Astrocyte of the cerebellum (primary cell): ENCODE results near the gene DAP3.
A peak's percentile ranks its signal among the peaks of the same experiment; 100 is the strongest.
"Not testable (repeated sequence)": the region's sequence is repeated elsewhere in the genome, so short reads cannot be mapped to it uniquely, and the experiment has no call there.

Source experiments
- DNase-seq: peaks from one replicate; pipeline ENCODE4 v3.0.0-alpha.2; 2011; ENCODE audit warnings: low read depth
- H3K4me3 ChIP-seq: 2 replicates; pipeline ENCODE4 v1.5.1; 2011; ENCODE audit warnings: mild to moderate bottlenecking, low read depth, low read length, moderate library complexity
- in situ Hi-C: cut with HindIII; loops from 2 replicates; pipeline ENCODE4 v1.10.0; 2017; ENCODE audit warnings: low sequenced_read_pairs
- TF ChIP-seq, protein P1 (sequence below): IDR thresholded peaks from 2 replicates; pipeline ENCODE4 v1.5.1; 2012; ENCODE audit warnings: low read length, low read depth, moderate library complexity, mild to moderate bottlenecking; ENCODE audit errors: missing control alignments

The DAP3 gene

GRCh38 chr1:155729031-155729898 lies 40.4 kb downstream of the DAP3 start:
- DNase-seq = peak; percentile 73
- in situ Hi-C loops = no loop called here
- H3K4me3 ChIP-seq = no peak overlapping the region
- TF ChIP-seq, protein P1, sequence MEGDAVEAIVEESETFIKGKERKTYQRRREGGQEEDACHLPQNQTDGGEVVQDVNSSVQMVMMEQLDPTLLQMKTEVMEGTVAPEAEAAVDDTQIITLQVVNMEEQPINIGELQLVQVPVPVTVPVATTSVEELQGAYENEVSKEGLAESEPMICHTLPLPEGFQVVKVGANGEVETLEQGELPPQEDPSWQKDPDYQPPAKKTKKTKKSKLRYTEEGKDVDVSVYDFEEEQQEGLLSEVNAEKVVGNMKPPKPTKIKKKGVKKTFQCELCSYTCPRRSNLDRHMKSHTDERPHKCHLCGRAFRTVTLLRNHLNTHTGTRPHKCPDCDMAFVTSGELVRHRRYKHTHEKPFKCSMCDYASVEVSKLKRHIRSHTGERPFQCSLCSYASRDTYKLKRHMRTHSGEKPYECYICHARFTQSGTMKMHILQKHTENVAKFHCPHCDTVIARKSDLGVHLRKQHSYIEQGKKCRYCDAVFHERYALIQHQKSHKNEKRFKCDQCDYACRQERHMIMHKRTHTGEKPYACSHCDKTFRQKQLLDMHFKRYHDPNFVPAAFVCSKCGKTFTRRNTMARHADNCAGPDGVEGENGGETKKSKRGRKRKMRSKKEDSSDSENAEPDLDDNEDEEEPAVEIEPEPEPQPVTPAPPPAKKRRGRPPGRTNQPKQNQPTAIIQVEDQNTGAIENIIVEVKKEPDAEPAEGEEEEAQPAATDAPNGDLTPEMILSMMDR = peak; percentile 80

- in situ Hi-C loops = no loop called here
- no peak for DNase-seq
- no peak overlapping the region for H3K4me3 ChIP-seq
- TF ChIP-seq, protein P1 = no peak
These were observed 52.1 kb downstream of the DAP3 start for GRCh38 chr1:155740995-155741394.

DNA sequence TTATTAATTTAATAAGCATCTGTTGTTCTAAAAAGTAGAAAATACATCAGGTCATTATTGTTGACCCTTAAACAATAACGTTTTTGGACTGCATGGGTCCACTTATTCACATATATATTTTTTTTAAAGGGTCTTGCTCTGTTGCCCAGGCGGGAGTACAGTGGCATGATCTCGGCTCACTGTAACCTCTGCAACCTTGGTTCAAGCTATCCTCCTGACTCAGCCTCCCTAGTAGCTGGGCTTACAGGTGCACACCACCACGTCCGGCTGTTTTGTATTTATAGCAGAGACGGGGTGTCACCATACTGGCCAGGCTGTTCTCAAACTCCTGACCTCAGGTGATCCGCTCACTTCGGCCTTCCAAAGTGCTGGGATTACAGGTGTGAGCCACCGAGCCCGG lies 53.0 kb downstream of the DAP3 start:
- no peak overlapping the region for H3K4me3 ChIP-seq
- DNase-seq = no peak
- in situ Hi-C loops = no loop called here
- TF ChIP-seq, protein P1 = no peak

- TF ChIP-seq, protein P1 = no peak
- peak overlapping the region; percentile 48 for H3K4me3 ChIP-seq
- in situ Hi-C loops = no loop called here
- DNase-seq = no peak
These were observed 55.9 kb downstream of the DAP3 start for GRCh38 chr1:155744711-155745283.

DNA sequence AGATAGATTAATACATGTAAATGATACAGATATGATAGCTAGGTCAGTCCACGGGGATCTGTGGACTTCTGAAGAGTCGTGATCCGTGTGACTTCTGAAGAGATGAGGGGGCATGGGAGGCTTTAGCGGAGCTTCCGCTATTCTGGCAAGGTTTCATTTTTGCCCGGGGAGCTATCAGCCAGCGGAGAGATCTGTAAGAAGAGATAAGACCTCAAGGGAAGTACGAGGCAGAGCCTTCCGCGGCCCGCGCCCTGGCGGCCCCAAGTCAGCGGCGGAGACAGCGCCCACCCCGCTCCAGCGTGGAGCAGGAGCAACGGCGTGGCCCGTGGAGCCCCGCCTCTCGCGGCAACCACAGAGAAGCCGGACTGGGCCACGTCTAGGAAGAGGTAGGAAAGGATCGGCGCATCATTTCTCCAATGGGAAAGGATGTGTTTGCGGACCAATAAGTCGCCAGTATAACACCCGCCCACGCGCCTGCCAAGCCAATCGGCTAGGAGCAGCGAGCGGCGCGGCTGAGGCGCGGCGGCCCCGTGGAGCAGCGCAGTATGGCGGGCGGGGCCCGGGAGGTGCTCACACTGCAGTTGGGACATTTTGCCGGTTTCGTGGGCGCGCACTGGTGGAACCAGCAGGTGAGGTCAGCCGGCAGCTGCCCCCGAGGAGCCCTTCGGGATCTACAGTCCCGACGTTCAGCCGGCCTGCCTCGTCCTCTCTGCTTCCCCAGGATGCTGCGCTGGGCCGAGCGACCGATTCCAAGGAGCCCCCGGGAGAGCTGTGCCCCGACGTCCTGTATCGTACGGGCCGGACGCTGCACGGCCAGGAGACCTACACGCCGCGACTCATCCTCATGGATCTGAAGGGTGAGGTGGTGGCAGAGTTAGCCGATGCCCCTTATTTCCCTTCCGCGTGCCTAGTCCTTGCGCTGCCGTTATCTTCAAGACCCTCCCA lies 56.7 kb downstream of the DAP3 start:
- peak overlapping the region; percentile 48 for H3K4me3 ChIP-seq
- DNase-seq = peak; percentile 95
- in situ Hi-C loops = not testable (repeated sequence)

- H3K4me3 ChIP-seq, in situ Hi-C loops, DNase-seq: not testable (repeated sequence)
These were observed 58.7 kb downstream of the DAP3 start for GRCh38 chr1:155747586-155747985.

- in situ Hi-C loops, DNase-seq, H3K4me3 ChIP-seq: not testable (repeated sequence)
These were observed 59.2 kb downstream of the DAP3 start for GRCh38 chr1:155748141-155748540.

GRCh38 chr1:155759017-155759416 lies 70.1 kb downstream of the DAP3 start:
- H3K4me3 ChIP-seq, in situ Hi-C loops, DNase-seq: not testable (repeated sequence)
